Esophagus squamous epithelium (tissue), 5 donors: Measurements from ENCODE around the gene UQCRFS1. TPM values are rescaled to one million over a fixed set of nuclear protein-coding genes. Genes with fewer than 3 reads are reported as not detected.

Experiments used
- DNase-seq: peaks from one replicate; lab custom pipeline; 2025; lab: John Stamatoyannopoulos, UW
- H3K27ac ChIP-seq, 4 donors: fragments of 200-600 bp; sonication (generic); one replicate each; pipeline ENCODE4 v1.5.1; 2016 to 2019; ENCODE audit warnings: mild to moderate bottlenecking in 1 of 4
- H3K27me3 ChIP-seq, 4 donors: fragments of 200-600 bp; sonication (generic); 1 replicate in 3 of 4; 2 replicates in 1 of 4; pipeline versions ENCODE4 v1.5.1 to v1.6.0; 2017 to 2021; ENCODE audit warnings: antibody characterized with exemption in 1 of 4
- H3K36me3 ChIP-seq, 3 donors: fragments of 200-600 bp; sonication (generic); one replicate each; pipeline ENCODE4 v1.5.1; 2016 to 2019
- H3K4me1 ChIP-seq, 3 donors: fragments of 200-600 bp; sonication (generic); one replicate each; pipeline ENCODE4 v1.5.1; 2017 to 2019
- H3K4me3 ChIP-seq, 4 donors: fragments of 200-600 bp; sonication (generic); 1 replicate in 3 of 4; 2 replicates in 1 of 4; pipeline ENCODE4 v1.5.1; 2016 to 2019; ENCODE audit warnings: mild to moderate bottlenecking in 2 of 4, moderate library complexity in 1 of 4
- H3K9me3 ChIP-seq, 3 donors: fragments of 200-600 bp; sonication (generic); one replicate each; pipeline ENCODE4 v1.5.1; 2016 to 2019
- POLR2A ChIP-seq, 4 donors: fragments of 450-650 bp; IDR thresholded peaks; one replicate each; pipeline ENCODE4 v1.6.1; 2017; ENCODE audit warnings: antibody characterized with exemption in 4 of 4, mild to moderate bottlenecking in 4 of 4, moderate library complexity in 3 of 4
- WGBS, 2 donors: methylation state at CpG; one replicate each; pipeline ENCODE4 v1.1.5; 2018; 5-methylcytosine and 5-hydroxymethylcytosine counted together
- intact Hi-C: fragments of 100-400 bp; cut with DNase I; formaldehyde crosslinking; loops from one replicate; pipeline ENCODE4 v1.15.0; 2022
- total RNA-seq, 4 donors: library from RNA; depleted of rRNA; stranded (reverse); fragments of >200 nt; gene quantifications; one replicate each; pipeline ENCODE4 v1.1.0, GENCODE V29; 2016
- TF ChIP-seq, protein P1 (sequence below), 6 experiments: fragments of 450-650 bp in 4 of 6; fragments of 200-600 bp in 2 of 6; sonication (generic) in 2 of 6; IDR thresholded peaks; one replicate each; pipeline ENCODE4 v1.5.1; 2016 to 2019; ENCODE audit warnings: antibody characterized with exemption in 6 of 6, mild to moderate bottlenecking in 4 of 6, moderate library complexity in 4 of 6
- donor health status: DM: yes; HTN: yes; CAD: no.

The UQCRFS1 gene
- total RNA-seq, 4 donors from 2014 or later: 23.7 to 41.1 (median 36.9) TPM

DNA sequence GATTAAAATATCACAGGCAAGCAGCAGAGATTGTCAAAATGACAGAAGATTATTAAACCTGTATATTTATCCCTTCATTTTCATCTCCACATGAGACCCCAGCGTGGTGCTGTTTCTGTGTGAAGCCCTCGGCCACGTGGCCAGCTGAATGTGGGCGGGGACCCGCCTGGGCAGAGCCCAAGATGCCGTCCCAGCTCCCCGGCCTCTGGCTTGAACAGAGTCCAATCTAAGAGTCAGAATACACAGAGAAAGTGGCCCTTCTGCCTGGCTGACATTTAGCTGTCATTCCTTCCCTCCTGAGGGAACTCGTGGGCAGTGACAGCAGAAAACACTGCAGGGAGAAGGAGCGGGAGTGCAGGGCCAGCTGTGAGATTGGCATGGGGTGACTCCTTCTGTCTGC lies 34.9 kb upstream of the UQCRFS1 start:
- Histone ChIP-seq H3K9me3 (no peaks in the 10 kb centered on the region), H3K4me1 (peaks cover 0 to 5% (median 0%) of the 10 kb centered on the region in 3 donors), H3K4me3 (no peak overlapping the region), H3K36me3 (no peaks in the 10 kb centered on the region), H3K27ac (no peak overlapping the region), H3K27me3 (peaks cover 0 to 21% (median 0%) of the 10 kb centered on the region in 4 donors)
- no peak for DNase-seq
- no peak for TF ChIP-seq POLR2A (IDR thresholded peaks at IDR 0.05)
- TF ChIP-seq, protein P1, sequence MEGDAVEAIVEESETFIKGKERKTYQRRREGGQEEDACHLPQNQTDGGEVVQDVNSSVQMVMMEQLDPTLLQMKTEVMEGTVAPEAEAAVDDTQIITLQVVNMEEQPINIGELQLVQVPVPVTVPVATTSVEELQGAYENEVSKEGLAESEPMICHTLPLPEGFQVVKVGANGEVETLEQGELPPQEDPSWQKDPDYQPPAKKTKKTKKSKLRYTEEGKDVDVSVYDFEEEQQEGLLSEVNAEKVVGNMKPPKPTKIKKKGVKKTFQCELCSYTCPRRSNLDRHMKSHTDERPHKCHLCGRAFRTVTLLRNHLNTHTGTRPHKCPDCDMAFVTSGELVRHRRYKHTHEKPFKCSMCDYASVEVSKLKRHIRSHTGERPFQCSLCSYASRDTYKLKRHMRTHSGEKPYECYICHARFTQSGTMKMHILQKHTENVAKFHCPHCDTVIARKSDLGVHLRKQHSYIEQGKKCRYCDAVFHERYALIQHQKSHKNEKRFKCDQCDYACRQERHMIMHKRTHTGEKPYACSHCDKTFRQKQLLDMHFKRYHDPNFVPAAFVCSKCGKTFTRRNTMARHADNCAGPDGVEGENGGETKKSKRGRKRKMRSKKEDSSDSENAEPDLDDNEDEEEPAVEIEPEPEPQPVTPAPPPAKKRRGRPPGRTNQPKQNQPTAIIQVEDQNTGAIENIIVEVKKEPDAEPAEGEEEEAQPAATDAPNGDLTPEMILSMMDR (IDR thresholded peaks at IDR 0.05): no peak
- intact Hi-C loops: no loop called here
- WGBS, 2 donors: 7 to 21% methylated on average over 7 to 8 of the region's 9 CpGs

DNA sequence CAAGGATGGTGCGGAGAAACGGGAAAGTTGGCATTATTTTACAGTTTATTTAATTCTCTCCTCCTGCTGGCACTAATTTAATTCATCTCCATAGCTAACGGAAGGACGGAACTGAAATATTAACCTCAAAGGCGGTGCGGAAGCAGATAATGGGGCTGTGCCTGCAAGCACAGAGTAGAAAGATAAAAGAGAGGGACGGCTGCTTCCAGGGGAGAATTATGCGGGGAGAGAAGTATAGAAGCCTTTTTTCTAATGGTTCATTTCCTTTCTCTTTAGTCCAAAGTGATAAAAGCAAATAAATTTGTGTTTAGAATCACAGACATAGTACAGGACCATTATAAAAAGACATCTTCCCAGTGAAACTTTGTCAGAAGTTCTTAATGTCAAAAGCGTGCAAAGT lies 34.5 kb upstream of the UQCRFS1 start:
- 66 to 75% methylated on average over 9 of the region's 9 CpGs for WGBS, 2 donors
- TF ChIP-seq, protein P1 (IDR thresholded peaks at IDR 0.05): no peak
- TF ChIP-seq POLR2A (IDR thresholded peaks at IDR 0.05): no peak
- intact Hi-C loops: no loop called here
- Histone ChIP-seq H3K9me3 (no peaks in the 10 kb centered on the region), H3K4me3 (no peak overlapping the region), H3K36me3 (no peaks in the 10 kb centered on the region), H3K4me1 (peaks cover 0 to 5% (median 0%) of the 10 kb centered on the region in 3 donors), H3K27me3 (peaks cover 0 to 21% (median 0%) of the 10 kb centered on the region in 4 donors), H3K27ac (no peak overlapping the region)
- no peak for DNase-seq

DNA sequence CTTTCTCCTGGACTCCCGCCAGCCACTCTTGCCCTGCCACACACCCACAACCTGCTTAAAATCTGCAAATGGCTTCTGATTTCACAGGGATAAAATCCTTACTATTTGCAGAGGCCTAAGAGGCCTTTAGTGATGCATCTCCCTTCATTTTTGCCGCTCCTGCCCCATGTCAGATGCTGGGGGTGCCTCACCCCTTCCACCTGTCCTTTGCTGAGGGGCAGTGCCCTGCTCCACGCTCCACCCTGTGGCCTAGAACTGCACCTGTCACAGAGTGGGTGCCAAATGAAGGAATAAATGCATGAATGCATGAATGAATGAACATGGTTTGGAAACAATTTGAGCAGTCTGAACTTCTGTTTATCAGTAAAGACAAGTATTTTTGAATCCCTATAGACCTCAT lies 34.1 kb upstream of the UQCRFS1 start:
- Histone ChIP-seq H3K36me3 (no peaks in the 10 kb centered on the region), H3K27me3 (peaks cover 0 to 21% (median 0%) of the 10 kb centered on the region in 4 donors), H3K4me3 (no peak overlapping the region), H3K27ac (no peak overlapping the region), H3K9me3 (no peaks in the 10 kb centered on the region), H3K4me1 (peaks cover 0 to 5% (median 0%) of the 10 kb centered on the region in 3 donors)
- WGBS, 2 donors: 82 to 91% methylated on average over 3 of the region's 3 CpGs
- no peak for DNase-seq
- intact Hi-C loops: no loop called here
- no peak for TF ChIP-seq POLR2A (IDR thresholded peaks at IDR 0.05)
- TF ChIP-seq, protein P1 (IDR thresholded peaks at IDR 0.05): no peak

DNA sequence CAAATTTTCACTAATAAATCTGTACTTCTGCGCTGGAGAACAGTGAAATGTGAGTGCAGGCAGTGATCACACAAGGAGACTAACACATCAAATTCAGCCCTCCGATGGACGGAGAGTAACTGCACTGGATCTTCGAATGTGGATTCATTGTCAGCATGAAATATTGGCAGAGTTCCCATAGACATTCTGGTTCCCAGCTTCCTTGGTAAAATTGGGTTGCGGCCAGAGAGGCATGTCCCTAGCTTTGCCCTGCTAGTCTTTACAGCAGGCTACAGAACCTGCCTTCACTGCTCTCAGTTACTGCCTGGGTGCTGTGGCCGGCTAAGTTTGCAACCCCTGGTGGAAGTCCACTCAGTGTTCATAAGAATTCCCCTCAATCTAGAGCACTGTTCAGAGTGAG lies 32.3 kb upstream of the UQCRFS1 start:
- no peak for TF ChIP-seq POLR2A (IDR thresholded peaks at IDR 0.05)
- TF ChIP-seq, protein P1 (IDR thresholded peaks at IDR 0.05): no peak
- H3K4me3 ChIP-seq: no peak overlapping the region
- 32 to 40% methylated on average over 4 to 5 of the region's 6 CpGs for WGBS, 2 donors
- H3K4me1 ChIP-seq: peaks cover 0 to 5% (median 0%) of the 10 kb centered on the region in 3 donors
- H3K27ac ChIP-seq: no peak overlapping the region
- intact Hi-C loops: no loop called here
- H3K9me3 ChIP-seq: no peaks in the 10 kb centered on the region
- no peak for DNase-seq
- H3K36me3 ChIP-seq: no peaks in the 10 kb centered on the region
- H3K27me3 ChIP-seq: peaks cover 0 to 27% (median 0%) of the 10 kb centered on the region in 4 donors

DNA sequence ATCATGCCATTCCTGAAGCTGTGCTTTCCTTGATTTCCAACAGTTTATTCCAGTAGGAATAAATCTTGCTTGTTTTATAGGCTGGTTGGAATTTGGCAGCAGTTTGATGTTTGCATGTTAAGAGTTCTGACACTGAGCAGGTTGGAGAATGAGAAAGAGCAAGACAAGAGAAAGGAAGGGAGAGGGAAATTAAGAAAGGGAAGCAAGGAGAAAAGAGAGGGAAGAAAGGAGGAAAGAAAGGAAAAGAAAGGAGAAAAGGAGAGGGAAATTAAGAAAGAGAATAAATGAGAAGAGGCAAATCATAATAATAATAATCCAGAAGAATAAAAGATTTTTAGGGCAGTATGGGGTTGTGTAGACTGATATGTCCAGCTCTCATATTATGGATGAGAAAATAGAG lies 28.4 kb upstream of the UQCRFS1 start:
- Histone ChIP-seq H3K4me3 (no peak overlapping the region), H3K9me3 (peaks cover 0 to 4% (median 0%) of the 10 kb centered on the region in 3 donors), H3K27me3 (peaks cover 0 to 16% (median 0%) of the 10 kb centered on the region in 4 donors), H3K27ac (no peak overlapping the region), H3K4me1 (no peaks in the 10 kb centered on the region), H3K36me3 (no peaks in the 10 kb centered on the region)
- DNase-seq: no peak
- intact Hi-C loops: no loop called here
- no peak for TF ChIP-seq POLR2A (IDR thresholded peaks at IDR 0.05)
